K562 (cell line): ENCODE results near the gene MLLT11. TPM values are rescaled to one million over a fixed set of nuclear protein-coding genes. Genes with fewer than 3 reads are reported as not detected.

Experiments used
- BCOR ChIP-seq: fragments of 450-650 bp; IDR thresholded peaks from 2 replicates; pipeline ENCODE4 v1.6.1; 2016
- DPF2 ChIP-seq: fragments of 450-650 bp; IDR thresholded peaks from 2 replicates; pipeline ENCODE4 v1.6.1; 2016
- ETV6 ChIP-seq, 3 experiments: fragments of 150-350 bp in 1 of 3; sonication (generic) in 1 of 3; formaldehyde crosslinking in 1 of 3; IDR thresholded peaks; 2 replicates each; pipeline versions ENCODE4 v1.6.1 to v1.8.0; 2014 to 2022; ENCODE audit warnings: borderline replicate concordance in 2 of 3, low read depth in 2 of 3, antibody characterized with exemption in 1 of 3, low read length in 1 of 3, mild to moderate bottlenecking in 1 of 3, missing genetic modification reagents in 1 of 3
- HMG20B ChIP-seq: fragments of 250-450 bp; sonication (Bioruptor Pico); IDR thresholded peaks from 2 replicates; pipeline ENCODE4 v1.5.0; 2021; ENCODE audit warnings: mild to moderate bottlenecking
- KHSRP ChIP-seq: fragments of 450-650 bp; IDR thresholded peaks from 2 replicates; pipeline ENCODE4 v1.6.1; 2017
- KLF10 ChIP-seq: fragments of 250-450 bp; sonication (Bioruptor Pico); IDR thresholded peaks from 2 replicates; pipeline ENCODE4 v1.6.1; 2021; ENCODE audit warnings: matching md5 sums
- NBN ChIP-seq: fragments of 450-650 bp; IDR thresholded peaks from 2 replicates; pipeline ENCODE4 v1.6.1; 2016; ENCODE audit warnings: low read depth, mild to moderate bottlenecking
- NELFE ChIP-seq: IDR thresholded peaks from 2 replicates; pipeline ENCODE4 v1.6.1; 2011; ENCODE audit warnings: mild to moderate bottlenecking; ENCODE audit not compliant: insufficient read depth, insufficient read length
- NFATC3 ChIP-seq: fragments of 450-650 bp; IDR thresholded peaks from 2 replicates; pipeline ENCODE4 v1.6.1; 2017; ENCODE audit warnings: mild to moderate bottlenecking
- NONO ChIP-seq, 2 experiments: fragments of 200-400 bp in 1 of 2; fragments of 450-650 bp in 1 of 2; formaldehyde crosslinking in 1 of 2; IDR thresholded peaks; 2 replicates each; pipeline ENCODE4 v1.6.1; 2017; ENCODE audit warnings: low read depth in 2 of 2, mild to moderate bottlenecking in 2 of 2, moderate library complexity in 2 of 2, low read length in 1 of 2
- POLR2AphosphoS5 ChIP-seq: IDR thresholded peaks from 2 replicates; pipeline ENCODE4 v1.6.1; 2011; ENCODE audit warnings: mild to moderate bottlenecking, low read depth, low read length, moderate library complexity; ENCODE audit not compliant: control insufficient read depth, insufficient read depth
- PTBP1 ChIP-seq: fragments of 200-400 bp; formaldehyde crosslinking; IDR thresholded peaks from 2 replicates; pipeline ENCODE4 v1.6.1; 2017; ENCODE audit warnings: low read depth, low read length
- RBM22 ChIP-seq: fragments of 200-400 bp; formaldehyde crosslinking; IDR thresholded peaks from 2 replicates; pipeline ENCODE4 v1.6.1; 2018; ENCODE audit warnings: low read length, low read depth; ENCODE audit not compliant: poor library complexity, severe bottlenecking
- RREB1 ChIP-seq: fragments of 250-450 bp; sonication (Bioruptor Pico); IDR thresholded peaks from 2 replicates; pipeline ENCODE4 v1.4.0; 2020
- SMARCA4 ChIP-seq: fragments of 450-650 bp; IDR thresholded peaks from 2 replicates; pipeline ENCODE4 v1.6.1; 2016
- SUPT5H ChIP-seq: fragments of 450-650 bp; IDR thresholded peaks from 2 replicates; pipeline ENCODE4 v1.6.1; 2016
- TGIF2 ChIP-seq: sonication (generic); formaldehyde crosslinking; IDR thresholded peaks from 2 replicates; pipeline ENCODE4 v1.8.1; 2022; ENCODE audit warnings: mild to moderate bottlenecking, missing genetic modification reagents, moderate library complexity
- ZKSCAN3 ChIP-seq: fragments of 250-450 bp; sonication (Bioruptor Pico); IDR thresholded peaks from 2 replicates; pipeline ENCODE4 v1.4.0; 2020
- ZNF184 ChIP-seq: sonication (generic); formaldehyde crosslinking; IDR thresholded peaks from 2 replicates; pipeline ENCODE4 v1.5.0; 2020; ENCODE audit warnings: missing genetic modification reagents
- ZNF212 ChIP-seq: fragments of 450-650 bp; formaldehyde crosslinking; IDR thresholded peaks from 2 replicates; pipeline ENCODE4 v1.4.0; 2020; ENCODE audit warnings: mild to moderate bottlenecking
- ZNF41 ChIP-seq: fragments of 250-450 bp; sonication (Bioruptor Pico); conservative IDR thresholded peaks from 2 replicates; pipeline ENCODE4 v1.4.0; 2020; ENCODE audit warnings: mild to moderate bottlenecking
- ZNF436 ChIP-seq: fragments of 250-450, 450-650 bp; sonication (Bioruptor Pico); formaldehyde crosslinking; IDR thresholded peaks from 2 replicates; pipeline ENCODE4 v1.7.0; 2020; ENCODE audit warnings: mild to moderate bottlenecking
- ZNF644 ChIP-seq: fragments of 200-800 bp; sonication (Bioruptor generic); IDR thresholded peaks from 2 replicates; pipeline ENCODE4 v1.6.1; 2016; ENCODE audit warnings: low read depth, missing genetic modification characterization, missing compliant biosample characterization
- polyA plus RNA-seq, 8 experiments: library from polyadenylated mRNA; depleted of rRNA in 4 of 8; stranded (reverse) in 5 of 8; unstranded in 3 of 8; fragments of >200 nt; fragmentation: Nextera tagmentation in 2 of 8; fragmentation: Illumina TruSeq in 1 of 8; extraction: Ambion mirVana in 2 of 8; extraction: Trizol in 1 of 8; gene quantifications; 2 replicates each; pipeline versions ENCODE4 v1.2.1 to v1.2.3, GENCODE V29; 2011 to 2014; ENCODE audit warnings: inconsistent platforms in 1 of 8, missing spikeins in 1 of 8
- total RNA-seq, 7 experiments: library from RNA; depleted of rRNA in 6 of 7; stranded (reverse); fragments of >200 nt in 6 of 7; fragmentation: Illumina TruSeq in 2 of 7; extraction: Trizol in 2 of 7; gene quantifications; 2 replicates each; pipeline versions ENCODE4 v1.2.1 to v1.2.3, GENCODE V29; 2011 to 2021; ENCODE audit warnings: low replicate concordance in 1 of 7
- TF ChIP-seq, protein P1 (sequence below): sonication (generic); formaldehyde crosslinking; IDR thresholded peaks from 2 replicates; pipeline ENCODE4 v1.8.0; 2022; ENCODE audit warnings: mild to moderate bottlenecking, missing genetic modification reagents

The MLLT11 gene
- total and polyA plus RNA-seq, 9 of the 15 experiments (the other 6 are each of a cell fraction or from before 2014, with no cell fraction given), result 12.1 to 91.0 (median 22.0) TPM

DNA sequence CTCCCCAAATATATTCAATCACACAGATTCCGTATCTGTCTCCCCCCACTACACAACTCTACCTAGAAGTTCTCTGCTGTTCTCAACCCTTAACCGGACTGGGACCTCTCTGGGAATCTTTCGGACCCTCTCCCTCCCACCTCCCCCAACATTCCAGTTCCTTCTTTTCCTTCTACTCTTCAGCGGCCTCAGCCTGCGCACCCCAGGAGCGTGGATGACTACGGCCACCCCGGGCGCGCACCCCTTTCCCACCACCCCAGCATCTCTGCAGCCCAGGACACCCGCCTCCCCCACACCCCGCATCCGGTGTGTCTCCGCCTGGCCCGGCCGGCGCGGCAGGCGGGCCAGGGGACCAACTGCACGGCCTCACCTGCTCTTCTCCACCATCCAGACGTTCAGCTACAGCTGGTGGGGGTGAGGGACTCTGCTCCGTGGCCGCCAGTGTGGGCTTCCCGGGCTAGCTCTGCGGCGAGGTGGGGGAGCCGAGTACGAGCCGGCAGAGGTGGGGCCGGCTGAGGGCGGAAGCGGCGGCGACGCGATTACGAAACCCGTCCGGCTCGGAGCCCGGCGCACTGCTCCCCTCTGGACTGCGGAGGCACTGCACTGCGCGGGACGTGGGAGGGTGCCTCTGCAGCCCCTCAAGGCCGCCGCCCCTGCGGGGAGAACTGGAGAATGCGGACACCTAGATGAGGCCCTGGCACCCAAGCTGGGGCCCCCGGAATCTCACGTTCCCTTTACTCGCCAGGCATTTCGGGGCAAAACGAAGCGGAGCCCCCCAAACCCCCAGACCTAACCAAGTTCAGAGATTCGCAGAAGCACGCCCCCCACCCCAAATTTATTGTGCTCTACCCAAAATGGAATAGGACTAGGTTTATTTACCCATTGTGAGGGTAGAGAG is 839 bp upstream of the MLLT11 start, which contains the start of gene CDC42SE1 (continued):
- TF ChIP-seq RREB1, result peak; percentile 89
- TF ChIP-seq NFATC3, result no peak
- TF ChIP-seq ZNF212, result 0 out of 2 replicates have a peak, but pooled peaks have one; percentile 60
- TF ChIP-seq ETV6 (IDR thresholded peaks at IDR 0.05; ENCODE audit: borderline replicate concordance in 1 of 2, low read depth in 2 of 2, low read length in 1 of 2), result peak in 1 of 2 experiments; percentile 52; a peak in 1 of 4 replicates
- TF ChIP-seq ETV6 (CRISPR knock-in tag; IDR thresholded peaks at IDR 0.05; ENCODE audit: borderline replicate concordance), result peak; percentile 58; the same call in 1 of the 2 replicates
- TF ChIP-seq NELFE, result no peak
- TF ChIP-seq SMARCA4, result peak; percentile 70
- peak; percentile 92 for TF ChIP-seq SUPT5H
- TF ChIP-seq HMG20B (CRISPR knock-in tag), result no peak
- TF ChIP-seq PTBP1, result no peak
- TF ChIP-seq NBN, result peak; percentile 92; the same call in 1 of the 2 replicates
- 0 out of 4 replicates have a peak, but pooled peaks of 1 of the 2 experiments have one; percentile 17 for TF ChIP-seq NONO (IDR thresholded peaks at IDR 0.05; ENCODE audit: low read depth in 2 of 2, low read length in 1 of 2)
- no peak for TF ChIP-seq KHSRP
- peak; percentile 28; the same call in 1 of the 2 replicates for TF ChIP-seq ZNF436 (CRISPR knock-in tag)
- TF ChIP-seq TGIF2 (CRISPR knock-in tag), result 0 out of 2 replicates have a peak, but pooled peaks have one; percentile 15
- TF ChIP-seq ZNF644 (tag), result no peak
- TF ChIP-seq ZNF41 (CRISPR knock-in tag), result no peak
- TF ChIP-seq, protein P1, sequence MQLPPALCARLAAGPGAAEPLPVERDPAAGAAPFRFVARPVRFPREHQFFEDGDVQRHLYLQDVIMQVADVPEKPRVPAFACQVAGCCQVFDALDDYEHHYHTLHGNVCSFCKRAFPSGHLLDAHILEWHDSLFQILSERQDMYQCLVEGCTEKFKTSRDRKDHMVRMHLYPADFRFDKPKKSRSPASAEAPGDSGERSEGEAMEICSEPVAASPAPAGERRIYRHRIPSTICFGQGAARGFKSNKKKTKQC (CRISPR knock-in tag), result 0 out of 2 replicates have a peak, but pooled peaks have one; percentile 65
- TF ChIP-seq DPF2, result peak; percentile 61; the same call in 1 of the 2 replicates
- TF ChIP-seq POLR2AphosphoS5, result peak; percentile 88
- TF ChIP-seq ZKSCAN3 (CRISPR knock-in tag), result no peak
- TF ChIP-seq BCOR, result peak; percentile 56; the same call in 1 of the 2 replicates
- TF ChIP-seq RBM22, result peak; percentile 45
- no peak for TF ChIP-seq ZNF184 (CRISPR knock-in tag)
- TF ChIP-seq KLF10, result no peak
